HS-27A (cell line): ENCODE results near the gene NCOA3.
"Not testable (repeated sequence)": the region's sequence is repeated elsewhere in the genome, so short reads cannot be mapped to it uniquely, and the experiment has no call there.

Source experiments
- DNase-seq: peaks from one replicate; pipeline ENCODE4 v3.0.0-alpha.2; 2012; ENCODE audit warnings: low read depth, missing footprints

NCOA3 gene

DNA sequence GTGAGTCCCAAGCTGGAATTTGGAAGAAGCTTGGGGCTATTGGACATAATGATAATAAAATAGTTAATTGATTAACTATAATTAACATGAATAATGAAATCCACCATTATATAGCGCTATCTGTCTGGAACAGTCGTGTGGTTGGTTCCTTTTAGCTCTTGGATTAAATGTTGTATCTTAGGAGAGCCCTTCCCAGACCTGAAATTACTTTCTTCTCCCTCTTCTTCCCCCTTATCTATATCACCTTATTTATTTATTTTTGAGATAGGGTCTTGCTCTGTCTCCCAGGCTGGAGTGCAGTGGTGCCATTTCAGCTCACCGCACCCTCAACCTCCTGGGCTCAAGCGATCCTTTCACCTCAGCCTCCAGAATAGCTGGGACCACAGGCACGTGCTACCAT is 64.6 kb downstream of the NCOA3 start:
- no peak for DNase-seq

DNA sequence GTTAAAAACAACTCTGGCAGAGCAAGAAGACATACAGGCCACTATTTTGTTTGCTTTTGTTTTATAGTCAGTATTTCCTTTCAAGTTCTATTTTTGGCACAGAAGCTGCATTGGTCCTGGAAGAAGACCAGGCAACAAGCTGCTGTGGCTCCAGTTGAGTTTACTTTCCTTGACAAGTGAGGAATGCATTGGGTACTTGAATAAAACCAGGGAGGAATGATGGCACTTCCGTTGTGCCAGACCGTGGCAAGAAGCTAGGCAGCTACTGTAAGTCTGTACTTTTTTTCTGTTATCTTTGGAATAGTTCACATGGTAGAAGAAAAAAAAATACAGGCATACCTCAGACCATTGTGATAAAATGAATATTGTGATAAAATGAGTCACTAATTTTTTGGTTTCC is 66.3 kb downstream of the NCOA3 start:
- peak; percentile 66 for DNase-seq

DNA sequence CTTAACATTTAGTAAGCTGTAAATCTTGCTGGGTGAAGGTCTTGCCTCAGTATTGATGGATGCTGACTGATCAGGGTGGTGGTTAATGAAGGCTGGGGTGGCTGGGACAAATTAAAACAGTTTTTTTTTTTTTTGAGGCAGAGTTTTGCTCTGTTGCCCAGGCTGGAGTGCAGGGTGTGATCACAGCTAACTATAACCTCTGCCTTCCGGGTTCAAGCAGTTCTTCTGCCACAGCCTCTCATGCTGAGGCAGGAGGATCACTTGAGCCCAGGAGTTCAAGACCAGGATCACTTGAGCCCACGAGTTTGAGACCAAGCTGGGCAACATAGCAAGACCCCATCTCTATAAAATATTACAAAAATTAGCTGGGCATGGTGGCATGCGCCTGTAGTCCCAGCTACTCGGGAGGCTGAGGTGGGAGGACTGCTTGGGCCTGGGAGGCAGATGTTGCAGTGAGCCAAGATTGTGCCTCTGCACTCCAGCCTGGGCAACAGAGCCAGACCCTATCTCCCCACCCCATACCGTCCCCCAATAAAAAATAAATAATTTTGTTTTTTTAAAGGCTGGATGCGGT is 67.2 kb downstream of the NCOA3 start:
- no peak for DNase-seq

DNA sequence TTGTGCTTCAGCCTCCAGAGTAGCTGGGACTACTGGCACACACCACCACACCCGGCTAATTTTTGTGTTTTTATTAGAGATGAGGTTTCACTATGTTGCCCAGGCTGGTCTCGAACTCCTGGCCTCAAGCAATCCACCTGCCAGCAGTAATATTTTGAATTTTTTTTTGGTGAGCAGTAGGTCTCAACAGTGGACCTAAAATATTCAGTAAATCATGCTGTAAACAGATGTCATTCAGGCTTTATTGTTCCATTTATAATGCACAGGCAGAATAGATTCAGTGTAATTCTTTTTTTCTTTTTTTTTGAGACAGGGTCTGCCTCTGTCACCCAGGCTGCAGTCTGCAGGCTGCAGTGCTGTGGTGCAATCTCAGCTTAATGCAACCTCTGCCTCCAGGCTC is 69.7 kb downstream of the NCOA3 start:
- no peak for DNase-seq

DNA sequence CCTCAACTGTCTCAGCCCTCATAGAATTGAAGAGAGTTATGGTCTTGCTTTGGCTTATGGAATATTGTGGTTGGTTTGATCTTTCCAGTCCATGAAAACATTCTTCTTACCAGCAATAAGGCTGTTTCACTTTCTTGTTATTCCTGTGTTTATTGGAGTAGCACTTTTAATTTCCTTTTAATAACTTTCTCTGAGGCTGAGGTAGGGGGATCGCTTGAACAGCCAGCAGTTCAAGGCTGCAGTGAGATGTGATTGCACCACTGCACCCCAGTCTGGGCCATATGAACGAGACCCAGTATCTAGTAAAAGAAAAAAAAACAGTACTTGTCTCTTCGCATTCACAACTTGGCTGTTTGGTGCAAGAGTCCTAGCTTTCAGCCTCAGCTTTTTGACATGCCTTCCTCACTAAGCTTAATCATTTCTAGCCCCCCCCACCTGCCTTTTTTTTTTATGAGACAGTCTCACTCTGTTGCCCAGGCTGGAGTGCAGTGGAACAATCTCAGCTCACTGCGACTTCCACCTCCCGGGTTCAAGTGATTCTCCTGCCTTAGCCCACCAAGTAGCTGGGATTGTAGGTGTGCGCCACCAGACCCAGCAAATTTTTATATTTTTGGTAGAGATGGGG is 70.5 kb downstream of the NCOA3 start:
- no peak for DNase-seq

DNA sequence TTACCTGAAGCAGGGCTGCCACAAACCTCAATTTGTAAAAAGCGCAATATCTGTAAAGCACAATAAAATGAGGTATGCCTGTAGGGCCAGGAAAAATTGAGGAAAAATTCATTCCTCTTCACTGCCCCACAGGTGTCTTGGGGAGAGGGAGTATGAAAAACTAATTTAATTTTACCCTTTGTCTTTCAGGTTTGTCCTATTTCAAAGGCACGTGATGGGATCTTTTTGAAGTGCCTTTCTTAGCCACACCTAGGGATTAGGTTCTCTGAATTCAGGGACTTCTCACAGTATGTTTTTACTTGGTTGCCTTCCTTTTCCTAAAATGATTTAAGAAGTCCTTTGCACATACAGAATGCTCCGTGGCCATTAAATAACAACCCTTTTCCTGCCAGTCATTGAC is 71.9 kb downstream of the NCOA3 start:
- no peak for DNase-seq

DNA sequence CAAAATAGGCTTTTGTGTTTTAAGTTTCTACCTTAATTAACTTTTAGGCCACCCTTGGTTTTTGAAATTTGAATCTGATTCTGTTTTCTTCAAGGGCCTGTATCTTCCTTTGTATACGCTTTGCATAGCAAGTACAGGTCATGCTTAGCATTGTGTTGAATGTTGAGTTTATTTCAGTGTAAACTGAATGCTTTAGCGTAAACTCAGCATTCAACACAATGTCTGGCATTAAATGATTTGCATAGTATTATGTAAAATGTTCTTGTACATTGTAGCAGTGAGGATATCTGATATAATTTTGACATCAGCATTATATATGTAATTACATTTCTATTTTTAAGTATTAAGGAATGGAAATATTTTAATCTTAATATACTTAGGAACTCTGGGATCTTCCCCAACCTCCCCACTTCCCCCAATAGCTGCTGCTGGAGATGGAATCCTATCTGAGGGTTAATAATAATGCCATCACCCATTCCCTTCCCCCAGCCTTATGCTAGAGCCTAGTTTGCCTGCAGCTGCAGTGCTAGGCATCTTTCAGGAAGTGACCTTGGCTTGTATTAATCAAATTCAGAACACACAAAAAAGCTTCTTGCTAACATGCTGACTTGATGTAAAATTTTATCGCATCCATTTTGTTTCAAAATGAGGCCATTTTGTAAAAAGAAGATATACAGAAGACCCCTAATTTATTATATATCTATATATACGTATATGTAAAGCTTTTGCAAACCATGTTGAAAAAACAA is 73.1 kb downstream of the NCOA3 start:
- DNase-seq, result no peak

DNA sequence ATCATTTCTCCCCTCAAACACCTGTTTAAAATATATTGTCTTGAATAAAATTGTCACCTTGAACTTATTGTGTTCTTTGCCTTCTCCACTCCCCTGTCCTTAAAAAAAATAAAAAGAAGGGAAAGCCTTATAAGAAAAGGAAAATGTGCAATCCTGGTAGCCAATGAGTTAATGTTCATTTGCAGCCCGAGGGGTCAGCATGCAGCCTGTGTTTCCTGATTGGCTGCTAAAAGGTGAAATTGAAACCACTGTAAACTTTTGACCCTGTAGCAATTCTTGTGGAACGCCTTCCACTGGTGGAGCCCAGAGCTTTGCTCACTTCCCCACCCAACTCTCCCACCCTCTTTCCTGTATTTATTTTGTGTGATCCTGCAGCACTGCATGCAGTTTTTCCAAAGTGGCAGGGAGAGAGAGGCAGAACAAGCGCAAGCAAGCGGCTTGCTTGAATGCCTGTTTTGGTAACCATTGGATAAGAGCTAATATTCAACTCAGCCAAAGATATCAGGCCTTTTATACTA is 74.9 kb downstream of the NCOA3 start:
- no peak for DNase-seq

DNA sequence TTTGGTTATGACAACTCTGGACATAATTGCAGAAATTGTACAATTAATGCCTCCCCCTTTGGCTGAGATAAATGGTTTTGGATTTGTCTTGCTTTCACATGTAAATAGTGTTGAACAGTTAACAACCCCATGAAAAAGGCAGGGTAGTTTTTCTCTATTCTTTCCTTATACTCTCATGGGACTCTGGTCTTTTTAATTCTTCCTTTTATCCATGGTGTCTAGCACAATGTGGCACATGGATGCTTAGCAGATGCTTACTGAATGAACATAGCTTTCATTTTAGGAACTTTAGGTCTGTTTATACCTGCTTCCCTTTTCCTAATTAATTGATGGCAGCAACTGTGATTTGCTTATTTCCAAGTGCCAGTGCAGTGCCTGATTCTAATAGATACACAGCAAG is 75.6 kb downstream of the NCOA3 start:
- no peak for DNase-seq

DNA sequence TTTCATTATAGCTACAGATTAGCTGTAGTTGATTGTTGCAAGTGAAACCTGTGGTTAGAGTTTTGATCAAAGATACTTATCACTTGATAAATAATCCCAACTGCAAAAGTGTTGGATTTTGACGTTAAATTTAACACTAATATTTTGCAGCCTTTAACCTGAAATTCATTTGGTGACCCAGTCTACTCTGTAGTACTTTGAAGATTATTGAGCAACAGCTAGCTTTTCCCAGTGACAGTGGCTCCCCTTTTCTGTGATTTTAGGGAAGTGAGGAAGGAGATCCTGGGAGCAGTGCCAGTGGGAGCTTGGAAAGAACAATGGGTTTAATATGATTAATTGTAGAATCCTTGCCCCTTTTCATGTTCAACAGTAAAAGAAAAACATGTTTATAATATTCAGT is 76.9 kb downstream of the NCOA3 start:
- DNase-seq, result no peak

DNA sequence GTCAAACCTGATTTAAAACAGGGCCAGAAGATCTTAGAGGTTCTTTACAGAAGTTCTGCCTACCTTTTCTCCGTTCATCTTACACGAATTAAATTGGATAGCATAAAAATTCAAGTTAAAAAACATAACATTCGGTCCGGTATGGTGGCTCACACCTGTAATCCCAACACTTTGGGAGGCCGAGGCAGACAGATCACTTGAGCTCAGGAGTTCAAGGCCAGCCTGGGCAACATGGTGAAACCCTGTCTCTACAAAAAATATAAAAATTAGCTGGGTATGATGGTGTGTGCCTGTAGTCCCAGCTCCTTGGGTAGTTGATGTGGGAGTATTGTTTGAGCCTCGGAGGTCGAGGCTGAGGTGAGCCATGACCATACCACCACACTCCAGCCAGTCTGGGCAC is 79.0 kb downstream of the NCOA3 start:
- not testable (repeated sequence) for DNase-seq

DNA sequence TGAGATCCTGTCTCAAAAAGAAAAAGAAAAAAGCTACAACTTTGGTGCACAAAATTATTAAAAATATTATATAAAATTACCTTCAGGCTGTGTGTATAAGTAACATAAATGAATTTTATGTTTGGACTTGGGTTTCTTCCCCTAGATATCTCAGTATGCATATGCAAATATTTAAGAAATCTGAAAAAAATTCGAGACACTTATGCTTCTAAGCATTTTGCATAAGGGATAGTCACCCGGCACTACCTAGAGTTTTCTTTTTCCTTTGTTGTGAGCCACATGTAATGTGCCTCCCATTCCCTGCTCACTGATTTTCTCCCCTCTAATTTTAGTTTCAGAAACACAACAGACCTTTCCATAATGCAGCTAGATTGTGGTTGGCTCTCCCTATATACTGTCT is 79.4 kb downstream of the NCOA3 start:
- no peak for DNase-seq

DNA sequence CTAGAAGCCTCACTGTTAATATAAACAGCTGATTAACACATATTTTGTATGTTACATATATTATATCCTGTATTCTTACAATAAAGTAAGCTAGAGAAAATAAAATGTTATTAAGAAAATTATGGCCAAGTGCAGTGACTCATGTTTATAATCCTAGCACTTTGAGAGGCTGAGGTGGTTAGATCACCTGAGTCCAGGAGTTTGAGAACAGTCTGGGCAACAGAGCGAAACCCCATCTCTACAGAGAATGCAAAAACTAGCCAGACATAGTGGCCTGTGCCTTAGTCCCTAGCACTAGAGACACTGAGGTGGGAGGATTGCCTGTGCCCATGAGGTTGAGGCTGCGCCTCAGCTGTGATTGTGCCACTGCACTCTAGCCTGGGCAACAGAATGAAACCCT is 81.9 kb downstream of the NCOA3 start:
- DNase-seq, result no peak

DNA sequence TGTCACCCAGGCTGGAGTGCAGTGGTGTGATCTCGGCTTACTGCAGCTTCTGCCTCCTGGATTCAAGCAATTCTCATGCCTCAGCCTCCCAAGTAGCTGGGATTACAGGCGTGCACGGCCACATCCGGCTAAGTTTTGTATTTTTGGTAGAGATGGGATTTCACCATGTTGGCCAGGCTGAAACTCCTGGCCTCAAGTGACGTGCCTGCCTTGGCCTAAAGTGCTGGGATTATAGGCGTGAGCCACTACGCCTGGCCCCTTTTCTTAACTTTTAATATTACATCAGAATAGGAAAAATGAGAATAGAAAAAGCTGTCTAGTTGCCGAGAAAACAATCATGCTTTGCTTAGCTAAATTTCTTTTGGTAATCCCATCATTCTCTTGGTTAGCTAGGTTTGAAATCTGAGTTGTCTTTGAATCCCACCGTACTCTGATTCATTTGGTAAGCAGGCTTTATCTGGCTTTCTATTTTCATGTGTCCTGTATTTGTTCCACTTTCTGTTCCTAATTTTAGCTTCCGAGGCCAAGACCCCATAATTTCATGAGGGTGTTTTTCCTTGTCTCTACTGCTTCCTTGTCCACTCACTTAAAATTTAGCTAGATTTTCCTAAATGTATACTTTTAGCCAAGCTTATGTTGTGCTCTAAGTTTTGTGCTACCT is 83.5 kb downstream of the NCOA3 start:
- DNase-seq, result no peak

DNA sequence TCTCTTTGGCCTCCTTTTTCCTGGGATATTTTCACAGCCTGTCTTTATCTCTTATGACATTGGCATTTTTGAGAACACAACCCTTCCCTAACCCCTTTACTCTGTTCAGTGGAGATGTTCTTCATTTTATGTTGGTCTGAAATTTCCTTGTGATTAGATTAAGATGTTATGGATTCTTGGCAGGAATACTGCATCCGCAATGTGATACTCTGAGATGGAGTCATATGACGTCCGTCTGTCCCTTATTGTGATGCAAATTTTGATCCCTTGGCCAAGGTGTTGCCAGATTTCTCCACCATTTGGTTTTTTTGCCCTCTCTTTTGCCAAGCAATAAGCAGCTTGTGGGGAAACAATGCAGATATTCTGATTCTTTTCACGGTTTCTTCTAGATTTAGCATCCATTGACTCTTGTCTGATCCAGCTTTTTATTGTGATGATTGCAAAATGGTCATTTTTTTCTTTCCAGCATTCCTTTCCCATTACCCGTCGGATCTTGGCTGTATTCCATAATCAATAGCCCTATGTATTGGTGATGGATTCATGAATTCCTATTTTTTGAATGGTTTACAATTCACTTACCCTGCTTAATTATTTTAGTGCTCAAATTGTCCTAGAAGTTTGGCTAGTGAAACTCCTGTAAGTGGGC is 85.1 kb downstream of the NCOA3 start:
- no peak for DNase-seq

DNA sequence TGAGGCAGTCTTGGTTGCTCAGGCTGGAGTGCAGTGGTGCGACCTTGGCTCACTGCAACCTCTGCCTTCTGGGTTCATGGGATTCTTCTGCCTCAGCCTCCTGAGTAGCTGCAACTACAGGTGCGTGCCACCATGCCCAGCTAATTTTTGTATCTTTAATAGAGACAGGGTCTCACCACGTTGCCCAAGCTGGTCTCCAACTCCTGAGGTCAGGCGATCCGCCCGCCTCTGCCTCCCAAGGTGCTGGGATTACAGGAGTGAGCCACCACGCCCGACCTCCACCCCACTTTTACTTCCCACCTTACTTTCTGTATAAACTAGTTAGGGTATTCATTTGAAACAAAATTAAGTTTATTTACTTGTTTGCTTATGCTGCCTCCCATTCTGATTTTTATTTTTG is 86.5 kb downstream of the NCOA3 start:
- DNase-seq, result no peak

DNA sequence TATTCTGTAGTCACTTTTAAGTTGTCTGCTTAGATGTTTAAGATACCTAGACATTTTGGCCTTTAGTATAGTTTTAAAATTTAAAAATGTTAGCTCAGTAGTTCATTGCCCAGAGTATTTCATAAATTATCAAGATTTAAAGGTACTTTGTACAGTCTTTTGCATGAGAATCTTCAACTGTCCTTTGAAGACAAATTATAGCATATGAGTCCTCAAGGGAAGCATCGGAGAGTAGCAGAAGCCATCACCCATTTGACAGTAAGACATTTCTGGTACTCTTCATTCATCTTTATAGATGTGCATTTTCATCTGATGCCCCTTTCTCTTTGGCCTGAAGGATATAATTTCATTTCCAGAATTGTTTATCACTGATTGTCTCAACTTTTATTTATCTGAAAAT is 89.5 kb downstream of the NCOA3 start:
- no peak for DNase-seq

DNA sequence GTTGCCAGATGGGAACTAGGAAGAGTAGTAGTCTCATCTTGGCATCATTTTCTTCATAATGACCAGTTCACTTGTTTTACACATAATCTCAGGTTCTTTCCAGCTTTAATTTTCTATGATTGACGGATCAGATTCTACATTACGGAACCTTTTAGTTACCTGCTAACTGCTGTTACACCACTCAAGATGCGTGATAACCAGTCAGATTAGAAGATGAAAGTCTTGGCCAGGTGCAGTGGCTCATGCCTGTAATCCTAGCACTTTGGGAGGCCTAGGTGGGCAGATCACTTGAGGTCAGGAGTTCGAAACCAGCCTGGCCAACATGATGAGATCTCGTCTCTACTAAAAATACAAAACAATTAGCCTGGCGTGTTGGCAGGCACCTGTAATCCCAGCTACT is 92.5 kb downstream of the NCOA3 start:
- no peak for DNase-seq

DNA sequence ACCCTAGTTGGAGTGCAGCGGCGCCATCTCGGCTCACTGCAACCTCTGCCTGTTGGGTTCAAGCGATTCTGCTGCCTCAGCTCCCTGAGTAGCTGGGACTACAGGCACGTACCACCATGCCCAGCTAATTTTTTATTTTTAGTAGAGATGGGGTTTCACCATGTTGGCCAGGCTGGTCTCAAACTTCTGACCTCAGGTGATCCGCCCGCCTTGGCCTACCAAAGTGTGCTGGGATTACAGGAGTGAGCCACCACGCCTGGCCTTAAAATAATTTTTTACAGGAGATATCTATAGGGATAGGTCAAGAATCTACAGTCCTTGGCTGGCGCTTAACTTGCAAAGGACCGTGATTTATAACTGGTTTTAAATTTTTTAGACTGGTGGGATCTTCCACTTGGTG is 93.5 kb downstream of the NCOA3 start:
- DNase-seq, result not testable (repeated sequence)

DNA sequence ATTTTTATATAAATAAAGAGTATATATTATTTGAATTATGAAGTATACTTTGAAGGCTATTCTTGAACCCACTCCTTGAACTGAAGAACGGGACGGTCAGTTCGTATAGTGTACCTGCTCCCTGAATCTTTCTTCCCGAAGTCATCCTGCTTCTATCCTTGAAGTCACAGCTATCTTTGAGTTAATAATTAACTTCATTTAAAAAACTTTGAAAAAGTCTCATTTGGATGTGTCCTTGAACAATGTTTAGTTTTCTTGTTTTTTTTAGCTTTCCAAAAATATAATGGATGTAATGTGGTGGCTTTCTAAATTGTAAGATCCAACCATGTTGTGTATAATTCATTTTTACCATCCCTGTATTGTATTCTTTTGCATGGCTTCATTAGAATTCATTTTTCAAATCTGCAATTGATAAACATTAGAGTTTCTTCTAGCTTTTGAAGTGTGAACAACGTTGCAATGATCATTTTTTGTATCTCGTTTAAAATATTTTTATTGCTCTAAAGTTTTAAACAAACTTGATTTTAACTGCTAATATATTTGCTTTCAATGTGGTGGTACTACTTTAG is 94.4 kb downstream of the NCOA3 start:
- DNase-seq, result no peak

DNA sequence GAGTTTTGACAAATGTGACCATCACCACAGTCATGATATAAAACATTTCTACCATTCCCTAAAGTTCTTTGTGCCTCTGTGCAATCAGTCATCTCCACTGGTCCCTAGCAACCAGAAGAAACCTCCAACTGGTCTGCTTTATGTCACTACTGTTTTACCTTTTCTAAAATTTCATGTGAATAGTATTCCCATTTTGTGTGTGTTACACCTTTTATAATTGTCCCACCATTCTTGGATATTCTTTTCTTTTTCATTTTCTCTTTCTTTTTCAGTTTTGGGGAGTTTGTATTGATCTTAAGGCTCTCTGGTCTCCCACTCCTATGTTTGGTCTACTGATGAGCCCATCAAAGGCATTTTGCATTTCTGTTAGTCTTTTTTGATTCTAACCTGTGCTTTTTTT is 95.4 kb downstream of the NCOA3 start:
- DNase-seq, result no peak
